Fibroblast of skin of right quadriceps (primary cell): ENCODE measurements around the gene EPHB4.
A peak's percentile ranks its signal among the peaks of the same experiment; 100 is the strongest.
"Not testable (repeated sequence)": the region's sequence is repeated elsewhere in the genome, so short reads cannot be mapped to it uniquely, and the experiment has no call there.

Source experiments
- DNase-seq: peaks from one replicate; pipeline ENCODE4 v3.0.0-alpha.2; 2013

Gene EPHB4

GRCh38 chr7:100819586-100819985, 7.7 kb downstream of the EPHB4 start:
- no peak for DNase-seq

- no peak for DNase-seq
These were observed 8.5 kb downstream of the EPHB4 start for GRCh38 chr7:100818825-100819224.

- DNase-seq, result no peak
These were observed 9.0 kb downstream of the EPHB4 start for GRCh38 chr7:100818366-100818765.

- DNase-seq, result no peak
These were observed 10.2 kb downstream of the EPHB4 start for GRCh38 chr7:100817097-100817496.

- not testable (repeated sequence) for DNase-seq
These were observed 10.8 kb downstream of the EPHB4 start for GRCh38 chr7:100816515-100816914.

GRCh38 chr7:100812729-100813128, 14.6 kb downstream of the EPHB4 start:
- no peak for DNase-seq

GRCh38 chr7:100811480-100811879, 15.8 kb downstream of the EPHB4 start:
- no peak for DNase-seq

- DNase-seq, result no peak
These were observed 18.9 kb downstream of the EPHB4 start for GRCh38 chr7:100808354-100808875.

GRCh38 chr7:100806883-100807282, 20.4 kb downstream of the EPHB4 start:
- DNase-seq, result not testable (repeated sequence)

GRCh38 chr7:100806276-100806675, 21.0 kb downstream of the EPHB4 start:
- no peak for DNase-seq

- no peak for DNase-seq
These were observed 22.5 kb downstream of the EPHB4 start for GRCh38 chr7:100804681-100805431.

GRCh38 chr7:100803398-100804161, 23.7 kb downstream of the EPHB4 start:
- peak; percentile 80 for DNase-seq

- no peak for DNase-seq
These were observed 24.4 kb downstream of the EPHB4 start for GRCh38 chr7:100802951-100803350.

- DNase-seq, result peak; percentile 62
These were observed 25.3 kb downstream of the EPHB4 start for GRCh38 chr7:100801833-100802568.

GRCh38 chr7:100799037-100799896, 28.1 kb downstream of the EPHB4 start:
- peak; percentile 61 for DNase-seq

GRCh38 chr7:100794741-100795140, 32.6 kb downstream of the EPHB4 start:
- no peak for DNase-seq

GRCh38 chr7:100793806-100794660, 33.3 kb downstream of the EPHB4 start:
- no peak for DNase-seq

- no peak for DNase-seq
These were observed 35.2 kb downstream of the EPHB4 start for GRCh38 chr7:100791881-100792666.

GRCh38 chr7:100789055-100789454, 38.3 kb downstream of the EPHB4 start:
- DNase-seq, result no peak

- DNase-seq, result no peak
These were observed 41.0 kb downstream of the EPHB4 start for GRCh38 chr7:100786323-100786722.
